H1 (cell line): ENCODE results near the gene PAWR. TPM values are rescaled to one million over a fixed set of nuclear protein-coding genes. Genes with fewer than 3 reads are reported as not detected.
A peak's percentile ranks its signal among the peaks of the same experiment; 100 is the strongest.

Experiments used
- CTCF ChIA-PET: fragments of 300-600 bp; sonication (Branson Sonifier 250); formaldehyde crosslinking; loops from one replicate; lab custom pipeline; 2021; ENCODE audit not compliant: partially characterized antibody; lab: Charles Lee
- POLR2A ChIA-PET: fragments of 300-600 bp; sonication (Branson Sonifier 250); formaldehyde crosslinking; loops from one replicate; lab custom pipeline; 2021; ENCODE audit warnings: inconsistent platforms; ENCODE audit not compliant: partially characterized antibody; lab: Charles Lee
- DNase-seq, 2 experiments: peaks; one replicate each; pipeline versions ENCODE4 v3.0.0 to v3.0.0-alpha.2; 2010 to 2022; ENCODE audit warnings: low spot score in 2 of 2, low read depth in 1 of 2, mixed read lengths in 1 of 2
- FAIRE-seq: peaks from 2 replicates; lab custom pipeline; 2011; peaks lifted over from hg19 to GRCh38; lab: Jason Lieb, UNC
- H2AFZ ChIP-seq: 2 replicates; pipeline ENCODE4 v1.8.1; 2012; ENCODE audit warnings: low read length, inconsistent platforms
- H2AK5ac ChIP-seq: 2 replicates; pipeline ENCODE4 v1.6.1; 2013; ENCODE audit warnings: low read depth, low read length
- H2BK120ac ChIP-seq: replicated peaks from 2 replicates; pipeline ENCODE3; 2013; ENCODE audit warnings: low read depth, low read length, inconsistent platforms
- H2BK12ac ChIP-seq: 2 replicates; pipeline ENCODE4 v1.6.1; 2013; ENCODE audit warnings: low read depth, low read length
- H2BK15ac ChIP-seq: 2 replicates; pipeline ENCODE4 v1.6.1; 2013; ENCODE audit warnings: low read length
- H2BK20ac ChIP-seq: 2 replicates; pipeline ENCODE4 v1.6.1; 2013; ENCODE audit warnings: low read length
- H2BK5ac ChIP-seq: 2 replicates; pipeline ENCODE4 v1.6.1; 2013; ENCODE audit warnings: low read depth, low read length
- H3K14ac ChIP-seq: 2 replicates; pipeline ENCODE4 v1.6.1; 2013; ENCODE audit warnings: inconsistent platforms; ENCODE audit not compliant: insufficient read length
- H3K18ac ChIP-seq: 2 replicates; pipeline ENCODE4 v1.6.1; 2013; ENCODE audit warnings: low read length; ENCODE audit errors: extremely low read depth
- H3K23ac ChIP-seq: 2 replicates; pipeline ENCODE4 v1.6.1; 2013; ENCODE audit warnings: inconsistent platforms; ENCODE audit not compliant: insufficient read length
- H3K23me2 ChIP-seq: 2 replicates; pipeline ENCODE4 v1.6.1; 2013; ENCODE audit warnings: low read depth, low read length
- H3K27ac ChIP-seq: 2 replicates; pipeline ENCODE4 v1.6.1; 2011; ENCODE audit warnings: low read depth, low read length, inconsistent platforms
- H3K27me3 ChIP-seq, 4 experiments: replicated peaks in 1 of 4; 1 replicate in 1 of 4; 2 replicates in 3 of 4; pipeline versions ENCODE4 v1.6.1 to v1.8.1; 2011 to 2013; ENCODE audit warnings: low read length in 3 of 4, mild to moderate bottlenecking in 3 of 4, inconsistent platforms in 2 of 4, mixed read lengths in 2 of 4, moderate library complexity in 1 of 4; ENCODE audit not compliant: control insufficient read depth in 3 of 4, insufficient read depth in 3 of 4; ENCODE audit errors: extremely low read depth in 1 of 4
- H3K36me3 ChIP-seq, 4 experiments: 2 replicates each; pipeline versions ENCODE4 v1.6.1 to v1.8.1; 2011 to 2013; ENCODE audit warnings: mild to moderate bottlenecking in 4 of 4, low read length in 3 of 4, moderate library complexity in 2 of 4, control low read depth in 1 of 4, inconsistent platforms in 1 of 4; ENCODE audit not compliant: insufficient read depth in 4 of 4, control insufficient read depth in 2 of 4
- H3K4ac ChIP-seq: replicated peaks from 2 replicates; pipeline ENCODE3; 2013; ENCODE audit warnings: low read length, low read depth, mixed read lengths, inconsistent platforms; ENCODE audit not compliant: insufficient read length
- H3K4me1 ChIP-seq, 4 experiments: replicated peaks in 1 of 4; 1 replicate in 1 of 4; 2 replicates in 3 of 4; pipeline versions ENCODE4 v1.6.1 to v1.8.1; 2011 to 2013; ENCODE audit warnings: low read length in 3 of 4, inconsistent platforms in 2 of 4, mixed read lengths in 1 of 4; ENCODE audit not compliant: insufficient read depth in 4 of 4, control insufficient read depth in 3 of 4
- H3K4me2 ChIP-seq, 2 experiments: 2 replicates each; pipeline versions ENCODE4 v1.6.1 to v1.8.1; 2011 to 2013; ENCODE audit warnings: low read depth in 2 of 2, low read length in 2 of 2, control low read depth in 1 of 2, inconsistent platforms in 1 of 2, mild to moderate bottlenecking in 1 of 2; ENCODE audit not compliant: insufficient read depth in 1 of 2
- H3K4me3 ChIP-seq, 4 experiments: fragments of 200-600, 300-600 bp in 1 of 4; sonication (generic), shearing (Covaris generic), sonication (Bioruptor Twin) in 1 of 4; 2 replicates each; pipeline versions ENCODE4 v1.5.1 to v1.8.1; 2011 to 2016; ENCODE audit warnings: low read length in 4 of 4, low read depth in 3 of 4, control low read depth in 2 of 4, inconsistent platforms in 2 of 4, mild to moderate bottlenecking in 2 of 4, mixed read lengths in 1 of 4, moderate library complexity in 1 of 4; ENCODE audit not compliant: insufficient read depth in 2 of 4; ENCODE audit errors: extremely low read depth in 1 of 4
- H3K56ac ChIP-seq: replicated peaks from 2 replicates; pipeline ENCODE3; 2013; ENCODE audit warnings: low read depth, mild to moderate bottlenecking, mixed read lengths, low read length, inconsistent platforms; ENCODE audit not compliant: insufficient read length
- H3K79me1 ChIP-seq: 2 replicates; pipeline ENCODE4 v1.6.1; 2013; ENCODE audit warnings: low read depth, low read length, control low read depth
- H3K79me2 ChIP-seq, 2 experiments: 2 replicates each; pipeline versions ENCODE4 v1.6.1 to v1.8.1; 2012 to 2013; ENCODE audit warnings: low read length in 2 of 2, mild to moderate bottlenecking in 2 of 2, inconsistent platforms in 1 of 2; ENCODE audit not compliant: insufficient read depth in 2 of 2, control insufficient read depth in 1 of 2
- H3K9ac ChIP-seq, 4 experiments: replicated peaks in 1 of 4; 1 replicate in 1 of 4; 2 replicates in 3 of 4; pipeline versions ENCODE4 v1.6.1 to v1.8.1; 2011 to 2013; ENCODE audit warnings: low read depth in 3 of 4, low read length in 3 of 4, control low read depth in 2 of 4, mild to moderate bottlenecking in 2 of 4, moderate library complexity in 2 of 4, inconsistent platforms in 1 of 4; ENCODE audit errors: extremely low read depth in 1 of 4
- H3K9me3 ChIP-seq, 2 experiments: 2 replicates each; pipeline versions ENCODE4 v1.6.1 to v1.8.1; 2012 to 2013; ENCODE audit warnings: mild to moderate bottlenecking in 2 of 2, moderate library complexity in 2 of 2, control low read depth in 1 of 2, inconsistent platforms in 1 of 2, low read depth in 1 of 2, low read length in 1 of 2, mixed read lengths in 1 of 2; ENCODE audit not compliant: insufficient read depth in 2 of 2
- H4K20me1 ChIP-seq, 2 experiments: replicated peaks in 1 of 2; 2 replicates each; pipeline versions ENCODE3 to v1.8.1; 2011 to 2013; ENCODE audit warnings: inconsistent platforms in 2 of 2, low read length in 2 of 2, mild to moderate bottlenecking in 1 of 2; ENCODE audit not compliant: insufficient read depth in 2 of 2, control insufficient read depth in 1 of 2
- H4K5ac ChIP-seq: 2 replicates; pipeline ENCODE4 v1.6.1; 2013; ENCODE audit warnings: low read length, low read depth, mixed read lengths, inconsistent platforms; ENCODE audit not compliant: insufficient read length
- H4K8ac ChIP-seq: 2 replicates; pipeline ENCODE4 v1.8.0; 2013; ENCODE audit warnings: mild to moderate bottlenecking, moderate library complexity, low read length, inconsistent platforms; ENCODE audit not compliant: insufficient read depth; ENCODE audit errors: extremely low read depth
- H4K91ac ChIP-seq: replicated peaks from 2 replicates; pipeline ENCODE3; 2013; ENCODE audit warnings: low read length, mixed read lengths, inconsistent platforms; ENCODE audit not compliant: insufficient read length
- FOSL1 ChIP-seq: IDR thresholded peaks from 2 replicates; pipeline ENCODE4 v1.6.1; 2011; ENCODE audit warnings: mild to moderate bottlenecking, low read depth, low read length, moderate library complexity; ENCODE audit not compliant: insufficient read depth
- WGBS, 2 experiments: shearing (Covaris generic) in 1 of 2; methylation state at CpG; one replicate each; pipeline versions ENCODE4 v1.1.6 to v1.1.7; 2013 to 2015; ENCODE audit warnings: low lambda C conversion rate in 2 of 2, mixed read lengths in 2 of 2, inconsistent platforms in 1 of 2, low coverage in 1 of 2, missing lambda C conversion rate in 1 of 2; ENCODE audit not compliant: insufficient replicate concordance in 2 of 2, insufficient coverage in 1 of 2, insufficient read length in 1 of 2; ENCODE audit errors: extremely low coverage in 1 of 2, missing lambda C conversion rate in 1 of 2; 5-methylcytosine and 5-hydroxymethylcytosine counted together
- polyA plus RNA-seq, 7 experiments: library from polyadenylated mRNA; depleted of rRNA in 3 of 7; stranded (reverse) in 5 of 7; unstranded in 2 of 7; fragments of >200 nt in 5 of 7; fragments of 200-250 nt in 2 of 7; gene quantifications; 1 replicate in 5 of 7; 2 replicates in 1 of 7; 4 replicates in 1 of 7; pipeline versions ENCODE4 v1.2.1 to v1.2.3, GENCODE V29; 2011 to 2013; ENCODE audit warnings: missing spikeins in 2 of 7, mixed read lengths in 2 of 7
- total RNA-seq: library from RNA; stranded (reverse); fragmentation: NEBNext Ultra II Directional; extraction: Animal tissue kit (Norgen Biotek cat#: 25700); gene quantifications from 2 replicates; pipeline ENCODE4 v1.2.1, GENCODE V29; 2021

The PAWR gene
- total and polyA plus RNA-seq, 2 of the 8 experiments (the other 6 are each of a cell fraction or from before 2014, with no cell fraction given) = 28.3 to 327 TPM

GRCh38 chr12:79682593-79682992 lies 8.2 kb downstream of the PAWR start:
- H2BK5ac ChIP-seq = no peak overlapping the region
- H3K23ac ChIP-seq = no peak overlapping the region
- H3K4me3 ChIP-seq = peak overlapping the region in 1 of 4 experiments; percentile 34; a peak in 1 of 8 replicates
- H3K56ac ChIP-seq = no peak overlapping the region
- H3K27ac ChIP-seq = no peak overlapping the region
- H3K79me2 ChIP-seq = peaks cover 63 to 100% of the 10 kb centered on the region in 2 experiments
- H4K91ac ChIP-seq = no peak overlapping the region
- H2AFZ ChIP-seq = no peak overlapping the region
- FAIRE-seq = no peak
- POLR2A ChIA-PET = interaction anchor here (3.6 kb wide), 1 partner anchor 8 kb away, joined by 21 read pairs; the partner anchor contains the start of gene PAWR
- no peak overlapping the region for H2BK15ac ChIP-seq
- H3K4me2 ChIP-seq = peak overlapping the region; percentile 30 to 56; a peak in 2 of 4 replicates
- no peak overlapping the region for H3K14ac ChIP-seq
- peaks cover 0 to 29% (median 11%) of the 10 kb centered on the region in 4 experiments; a peak in 6 of 7 replicates for H3K4me1 ChIP-seq
- H3K23me2 ChIP-seq = no peaks in the 10 kb centered on the region
- no peaks in the 10 kb centered on the region for H3K27me3 ChIP-seq
- no peak overlapping the region for H4K8ac ChIP-seq
- no peak overlapping the region for H2BK20ac ChIP-seq
- H3K79me1 ChIP-seq = no peaks in the 10 kb centered on the region
- H4K5ac ChIP-seq = no peak overlapping the region
- WGBS, 2 experiments = 60% methylated on average over 1 of the region's 1 CpG; no CpG with 5 or more reads in 1 of the 2 experiments
- no peak overlapping the region for H2BK12ac ChIP-seq
- no peak overlapping the region for H3K9ac ChIP-seq
- peaks cover 0 to 14% (median 0%) of the 10 kb centered on the region in 4 experiments; a peak in 1 of 8 replicates for H3K36me3 ChIP-seq
- TF ChIP-seq FOSL1 = no peak
- TF ChIP-seq, all 59 proteins: peak for 0
- no peak overlapping the region for H3K18ac ChIP-seq
- H3K9me3 ChIP-seq = no peaks in the 10 kb centered on the region
- H4K20me1 ChIP-seq = peaks cover 18 to 58% of the 10 kb centered on the region in 2 experiments
- CTCF ChIA-PET = interaction anchor here (1.7 kb wide), 1 partner anchor 9 kb away, joined by 3 read pairs; no protein-coding TSS in a partner anchor
- DNase-seq = no peak
- H2AK5ac ChIP-seq = no peak overlapping the region
- H3K4ac ChIP-seq = no peak overlapping the region
- H2BK120ac ChIP-seq = no peak overlapping the region
